Kidney (tissue), 14 donors: ENCODE measurements around the gene KANK2. TPM values are rescaled to one million over a fixed set of nuclear protein-coding genes. Genes with fewer than 3 reads are reported as not detected.

ENCODE experiments used
- DNase-seq, 5 donors: peaks; one replicate each; pipeline ENCODE4 v3.0.0-alpha.2; 2013 to 2020
- FAIRE-seq: peaks from 2 replicates; lab custom pipeline; 2012; peaks lifted over from hg19 to GRCh38; lab: Jason Lieb, UNC
- H3K27ac ChIP-seq, 2 donors: one replicate each; pipeline ENCODE4 v1.7.0; 2013; ENCODE audit warnings: low read depth in 2 of 2, low read length in 2 of 2, inconsistent platforms in 1 of 2
- H3K27me3 ChIP-seq: one replicate; pipeline ENCODE4 v1.7.1; 2013; ENCODE audit warnings: low read length, inconsistent platforms; ENCODE audit not compliant: control insufficient read depth, insufficient read depth
- H3K36me3 ChIP-seq, 3 donors: one replicate each; pipeline versions ENCODE4 v1.7.0 to v1.7.1; 2013; ENCODE audit warnings: low read length in 3 of 3, control low read depth in 1 of 3, inconsistent platforms in 1 of 3; ENCODE audit not compliant: insufficient read depth in 3 of 3, control insufficient read depth in 2 of 3
- H3K4me1 ChIP-seq, 3 donors: one replicate each; pipeline versions ENCODE4 v1.7.0 to v1.7.1; 2013; ENCODE audit warnings: low read length in 3 of 3, inconsistent platforms in 1 of 3, low read depth in 1 of 3; ENCODE audit not compliant: control insufficient read depth in 2 of 3, insufficient read depth in 2 of 3
- H3K4me3 ChIP-seq, 3 donors: one replicate each; pipeline versions ENCODE4 v1.7.0 to v1.8.1; 2013; ENCODE audit warnings: low read length in 3 of 3, control low read depth in 1 of 3, inconsistent platforms in 1 of 3
- H3K9ac ChIP-seq, 3 donors: one replicate each; pipeline versions ENCODE4 v1.7.0 to v1.7.1; 2013; ENCODE audit warnings: low read length in 3 of 3, control low read depth in 1 of 3, inconsistent platforms in 1 of 3
- H3K9me3 ChIP-seq, 3 donors: one replicate each; pipeline versions ENCODE4 v1.7.0 to v1.7.1; 2013; ENCODE audit warnings: low read length in 3 of 3, control low read depth in 1 of 3, inconsistent platforms in 1 of 3; ENCODE audit not compliant: control insufficient read depth in 2 of 3, insufficient read depth in 1 of 3
- intact Hi-C: fragments of 100-400 bp; cut with DNase I; formaldehyde crosslinking; loops from one replicate; pipeline ENCODE4 v1.11.1; 2022
- polyA plus RNA-seq: library from polyadenylated mRNA; stranded (reverse); fragments of 350-450 nt; fragmentation: Illumina TruSeq; extraction: RNeasy Lipid Tissue Mini Kit (QIAGEN cat#74804); gene quantifications from one replicate; pipeline ENCODE4 v1.2.3, GENCODE V29; 2014; ENCODE audit warnings: low read depth, low replicate concordance; ENCODE audit not compliant: insufficient read depth
- total RNA-seq: library from RNA; stranded (reverse); fragmentation: NEBNext Ultra II Directional; extraction: Animal tissue kit (Norgen Biotek cat#: 25700); gene quantifications from one replicate; pipeline ENCODE4 v1.2.1, GENCODE V29; 2021
- TF ChIP-seq, protein P1 (sequence below): IDR thresholded peaks from 3 replicates; pipeline ENCODE4 v1.5.1; 2012; ENCODE audit warnings: mild to moderate bottlenecking, moderate library complexity, borderline replicate concordance; ENCODE audit not compliant: insufficient read depth; ENCODE audit errors: extremely low read depth
- donor health status: control.
- donor health status: control.
- donor health status: control.
- donor health status: control.
- donor health status: control.
- donor health status: DM: yes; HTN: yes; CAD: no.
- donor health status: Normal renal cell carcinoma (clear cell type).

KANK2 gene
- total and polyA plus RNA-seq, 2 donors from 2014 or later = 37.5 to 119 TPM

DNA sequence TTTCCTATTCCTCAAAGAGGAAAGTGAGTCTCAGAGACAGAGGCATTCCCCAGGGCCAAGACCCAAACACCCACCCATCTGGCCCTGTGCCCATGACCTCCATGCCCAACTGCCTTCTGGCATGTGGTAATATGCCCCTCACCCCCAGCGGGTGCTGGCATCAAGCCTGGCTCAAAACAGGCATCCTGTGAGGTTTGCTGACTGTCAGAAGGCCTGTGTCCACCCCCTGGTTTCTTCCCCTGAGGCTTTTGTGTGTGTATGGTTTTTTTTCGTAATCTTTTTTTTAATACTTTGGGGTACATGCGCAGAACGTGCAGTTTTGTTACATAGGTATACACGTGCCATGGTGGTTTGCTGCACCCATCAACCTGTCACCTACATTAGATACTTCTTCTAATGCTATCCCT is 7.6 kb upstream of the KANK2 start:
- peaks cover 0 to 11% (median 10%) of the 10 kb centered on the region in 3 donors for H3K4me1 ChIP-seq
- H3K36me3 ChIP-seq = peaks cover 0 to 4% (median 0%) of the 10 kb centered on the region in 3 donors
- no peak overlapping the region for H3K9ac ChIP-seq
- peak in 1 of 5 donors; percentile 91 for DNase-seq
- H3K27ac ChIP-seq = peak overlapping the region in 1 of 2 donors; percentile 23
- intact Hi-C loops = loop anchor here (5.0 kb wide), 1 partner anchor 68 kb away; no protein-coding TSS in a partner anchor
- no peak overlapping the region for H3K4me3 ChIP-seq
- FAIRE-seq = no peak
- TF ChIP-seq, protein P1, sequence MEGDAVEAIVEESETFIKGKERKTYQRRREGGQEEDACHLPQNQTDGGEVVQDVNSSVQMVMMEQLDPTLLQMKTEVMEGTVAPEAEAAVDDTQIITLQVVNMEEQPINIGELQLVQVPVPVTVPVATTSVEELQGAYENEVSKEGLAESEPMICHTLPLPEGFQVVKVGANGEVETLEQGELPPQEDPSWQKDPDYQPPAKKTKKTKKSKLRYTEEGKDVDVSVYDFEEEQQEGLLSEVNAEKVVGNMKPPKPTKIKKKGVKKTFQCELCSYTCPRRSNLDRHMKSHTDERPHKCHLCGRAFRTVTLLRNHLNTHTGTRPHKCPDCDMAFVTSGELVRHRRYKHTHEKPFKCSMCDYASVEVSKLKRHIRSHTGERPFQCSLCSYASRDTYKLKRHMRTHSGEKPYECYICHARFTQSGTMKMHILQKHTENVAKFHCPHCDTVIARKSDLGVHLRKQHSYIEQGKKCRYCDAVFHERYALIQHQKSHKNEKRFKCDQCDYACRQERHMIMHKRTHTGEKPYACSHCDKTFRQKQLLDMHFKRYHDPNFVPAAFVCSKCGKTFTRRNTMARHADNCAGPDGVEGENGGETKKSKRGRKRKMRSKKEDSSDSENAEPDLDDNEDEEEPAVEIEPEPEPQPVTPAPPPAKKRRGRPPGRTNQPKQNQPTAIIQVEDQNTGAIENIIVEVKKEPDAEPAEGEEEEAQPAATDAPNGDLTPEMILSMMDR = no peak
- H3K27me3 ChIP-seq = no peaks in the 10 kb centered on the region
- H3K9me3 ChIP-seq = no peaks in the 10 kb centered on the region

DNA sequence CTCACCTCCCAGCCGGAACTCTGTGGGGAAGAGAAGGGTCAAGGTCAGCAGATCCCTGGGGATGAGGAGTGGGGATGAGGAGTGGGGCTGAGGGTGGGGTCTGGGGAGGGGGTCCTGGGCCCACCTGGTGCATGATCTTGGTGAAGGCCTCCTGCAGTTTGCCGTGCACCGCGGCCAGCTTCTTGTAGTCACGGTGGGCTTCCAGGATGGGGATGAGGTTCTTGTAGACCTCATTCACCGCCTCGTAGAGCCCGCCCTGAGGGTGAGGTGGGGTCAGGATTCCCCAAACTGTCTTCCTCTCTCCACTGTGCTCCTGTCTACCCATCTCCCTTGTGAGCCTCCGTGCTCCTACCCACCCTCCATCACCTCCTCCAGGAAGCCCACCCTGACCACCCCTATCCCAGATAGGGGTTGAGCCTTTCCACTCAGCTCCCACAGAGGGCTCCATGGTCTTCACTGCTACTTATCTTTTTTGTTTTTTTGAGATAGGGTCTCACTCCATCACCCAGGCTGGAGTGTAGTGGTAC is 6.8 kb upstream of the KANK2 start:
- FAIRE-seq = no peak
- Histone ChIP-seq H3K36me3 (peaks cover 0 to 7% (median under 1%) of the 10 kb centered on the region in 3 donors), H3K27me3 (no peaks in the 10 kb centered on the region), H3K4me3 (no peak overlapping the region), H3K9ac (no peak overlapping the region), H3K4me1 (peaks cover 0 to 14% (median 11%) of the 10 kb centered on the region in 3 donors), H3K27ac (peak overlapping the region; percentile 75 to 85), H3K9me3 (no peaks in the 10 kb centered on the region)
- intact Hi-C loops = loop anchor here (5.0 kb wide), 1 partner anchor 67 kb away; no protein-coding TSS in a partner anchor
- TF ChIP-seq, protein P1 = no peak
- no peak for DNase-seq

DNA sequence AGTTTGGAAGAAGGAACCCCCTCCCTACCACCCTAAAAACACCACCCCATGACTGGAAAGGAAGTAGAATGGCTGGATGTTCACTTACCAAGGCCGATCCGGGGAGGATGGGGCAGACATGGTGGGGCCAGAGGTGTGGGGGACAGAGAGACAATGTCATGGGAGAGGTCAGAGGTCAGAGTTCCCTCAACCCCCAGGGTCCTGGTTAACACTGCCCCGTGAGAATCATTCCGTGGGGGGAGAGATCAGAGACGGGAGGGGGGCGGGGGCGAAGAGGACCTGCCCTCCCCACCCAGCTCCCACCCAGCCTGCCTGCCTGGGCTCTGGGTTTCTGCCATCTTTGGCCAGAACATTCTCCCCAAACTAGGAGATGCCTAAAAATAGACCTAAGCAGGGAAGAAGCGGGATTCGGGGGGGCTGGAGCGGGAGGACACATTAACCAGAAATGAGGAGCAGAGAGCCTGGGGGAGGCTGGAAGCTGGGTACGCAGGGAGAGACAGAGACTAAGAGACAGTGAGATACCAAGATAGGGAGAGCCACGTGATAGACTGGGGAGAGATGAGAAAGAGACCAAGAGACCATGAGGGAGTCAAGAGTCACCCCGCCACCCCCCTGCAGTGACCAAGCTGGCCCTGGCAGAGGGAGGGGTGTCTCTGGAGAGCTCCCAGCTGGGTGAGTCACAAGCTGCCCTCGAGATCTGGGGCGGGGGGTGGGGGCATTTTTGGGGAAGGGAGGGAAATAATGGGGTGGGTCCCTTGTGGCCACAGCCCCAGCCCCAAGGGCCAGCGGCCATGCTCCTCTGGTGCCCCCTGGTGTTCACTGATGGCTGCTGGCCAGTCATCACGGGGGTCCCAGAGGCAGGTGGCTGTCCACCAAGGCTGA is 6.1 kb upstream of the KANK2 start:
- peak; percentile 41 to 94 (median 73) for DNase-seq
- Histone ChIP-seq H3K27me3 (no peaks in the 10 kb centered on the region), H3K4me1 (peaks cover 0 to 18% (median 15%) of the 10 kb centered on the region in 3 donors), H3K36me3 (peaks cover 0 to 7% (median 0%) of the 10 kb centered on the region in 3 donors), H3K9me3 (no peaks in the 10 kb centered on the region), H3K4me3 (no peak overlapping the region), H3K27ac (peak overlapping the region; percentile 75 to 85), H3K9ac (peak overlapping the region in 1 of 3 donors; percentile 1)
- intact Hi-C loops = loop anchor here (5.0 kb wide), 1 partner anchor 66 kb away; no protein-coding TSS in a partner anchor
- TF ChIP-seq, protein P1 = peak; percentile 70
- no peak for FAIRE-seq
